Suprapubic skin (tissue), 4 donors: ENCODE measurements around the gene ZBTB7B. TPM values are rescaled to one million over a fixed set of nuclear protein-coding genes. Genes with fewer than 3 reads are reported as not detected.

Source experiments
- DNase-seq, 2 donors: peaks; one replicate each; pipeline ENCODE4 v3.0.0-alpha.2; 2019; ENCODE audit warnings: low spot score in 2 of 2
- H3K27ac ChIP-seq: fragments of 200-600 bp; sonication (generic); one replicate; pipeline ENCODE4 v1.5.1; 2019
- H3K27me3 ChIP-seq: fragments of 200-600 bp; sonication (generic); one replicate; pipeline ENCODE4 v1.5.1; 2019
- H3K36me3 ChIP-seq: fragments of 200-600 bp; sonication (generic); one replicate; pipeline ENCODE4 v1.5.1; 2019
- H3K4me1 ChIP-seq: fragments of 200-600 bp; sonication (generic); one replicate; pipeline ENCODE4 v1.5.1; 2019
- H3K4me3 ChIP-seq: fragments of 200-600 bp; sonication (generic); one replicate; pipeline ENCODE4 v1.5.1; 2019; ENCODE audit warnings: mild to moderate bottlenecking
- H3K9me3 ChIP-seq: fragments of 200-600 bp; sonication (generic); one replicate; pipeline ENCODE4 v1.5.1; 2019
- CTCF ChIP-seq, 2 donors: fragments of 200-600 bp in 1 of 2; fragments of 450-650 bp in 1 of 2; sonication (generic) in 1 of 2; IDR thresholded peaks; one replicate each; pipeline ENCODE4 v1.5.1; 2016 to 2019; ENCODE audit warnings: antibody characterized with exemption in 2 of 2, mild to moderate bottlenecking in 1 of 2, moderate library complexity in 1 of 2
- EP300 ChIP-seq: sonication (generic); formaldehyde crosslinking; IDR thresholded peaks from one replicate; pipeline ENCODE4 v1.6.1; 2017; ENCODE audit warnings: antibody characterized with exemption
- POLR2A ChIP-seq, 2 donors: fragments of 450-650 bp; IDR thresholded peaks; one replicate each; pipeline ENCODE4 v1.6.1; 2017; ENCODE audit warnings: antibody characterized with exemption in 2 of 2, mild to moderate bottlenecking in 2 of 2, moderate library complexity in 2 of 2
- POLR2AphosphoS5 ChIP-seq, 3 donors: sonication (generic); formaldehyde crosslinking; IDR thresholded peaks; one replicate each; pipeline ENCODE4 v1.6.1; 2017; ENCODE audit warnings: antibody characterized with exemption in 3 of 3
- WGBS: methylation state at CpG from one replicate; pipeline ENCODE4 v1.1.5; 2018; 5-methylcytosine and 5-hydroxymethylcytosine counted together
- total RNA-seq, 4 donors: library from RNA; depleted of rRNA; stranded (reverse); fragments of >200 nt; gene quantifications; one replicate each; pipeline ENCODE4 v1.1.0, GENCODE V29; 2016

The ZBTB7B gene
- total RNA-seq, 4 donors from 2014 or later, result 238 to 243 (median 239) TPM

DNA sequence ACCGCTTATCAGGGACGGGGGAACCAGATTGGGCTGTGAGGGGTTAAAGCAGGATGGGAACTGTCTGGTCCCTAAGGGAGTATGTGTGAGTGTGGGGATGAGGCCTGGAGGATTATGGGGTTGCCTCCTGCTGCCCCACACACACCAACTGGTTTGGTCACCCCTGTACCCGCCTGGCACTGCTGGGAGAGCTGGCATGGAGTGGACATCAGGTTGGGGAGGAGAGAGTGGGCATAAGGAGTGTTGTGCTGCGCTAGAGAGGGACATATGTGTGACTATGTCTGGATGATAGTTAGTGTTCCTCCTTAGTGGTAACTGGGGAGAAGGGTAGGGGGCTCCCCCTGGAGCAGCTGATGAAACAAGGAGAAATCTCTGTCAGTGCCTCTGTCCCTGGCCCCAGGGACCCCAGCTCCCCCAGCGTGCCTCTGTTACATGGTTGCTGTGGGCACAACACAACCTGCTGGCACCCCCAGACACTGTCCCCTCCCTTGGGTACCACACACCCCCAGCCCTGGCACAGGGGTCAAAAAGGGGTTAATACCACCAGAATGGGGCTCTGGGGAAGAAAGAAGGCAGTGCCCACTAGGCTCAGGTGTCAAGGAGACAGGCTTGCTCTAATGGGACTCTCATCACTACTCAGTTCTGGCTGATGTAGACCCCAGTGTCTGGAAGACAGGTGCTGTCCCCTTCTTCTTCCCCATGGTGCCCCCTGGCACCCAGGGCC lies 1.9 kb downstream of the ZBTB7B start:
- Histone ChIP-seq H3K27me3 (no peaks in the 10 kb centered on the region), H3K4me1 (peaks cover 66% of the 10 kb centered on the region), H3K9me3 (no peaks in the 10 kb centered on the region), H3K36me3 (no peaks in the 10 kb centered on the region), H3K27ac (peak overlapping the region; percentile 96), H3K4me3 (peak overlapping the region; percentile 97)
- TF ChIP-seq CTCF (IDR thresholded peaks at IDR 0.05) (no peak), POLR2AphosphoS5 (IDR thresholded peaks at IDR 0.05) (no peak), EP300 (no peak), POLR2A (IDR thresholded peaks at IDR 0.05) (no peak)
- no peak for DNase-seq
- 8% methylated on average over 5 of the region's 5 CpGs for WGBS

- 20% methylated on average over 12 of the region's 17 CpGs for WGBS
- no peak for DNase-seq
- H3K9me3 ChIP-seq, result no peaks in the 10 kb centered on the region
- peaks cover 64% of the 10 kb centered on the region for H3K4me1 ChIP-seq
- H3K27me3 ChIP-seq, result no peaks in the 10 kb centered on the region
- H3K4me3 ChIP-seq, result peak overlapping the region; percentile 97
- peak overlapping the region; percentile 96 for H3K27ac ChIP-seq
- H3K36me3 ChIP-seq, result no peaks in the 10 kb centered on the region
- TF ChIP-seq POLR2AphosphoS5 (IDR thresholded peaks at IDR 0.05), result no peak
- TF ChIP-seq POLR2A (IDR thresholded peaks at IDR 0.05), result no peak
Observed at GRCh38 chr1:155005076-155006011, 2.7 kb downstream of the ZBTB7B start.

- peaks cover 72% of the 10 kb centered on the region for H3K4me1 ChIP-seq
- no peaks in the 10 kb centered on the region for H3K27me3 ChIP-seq
- 41% methylated on average over 2 of the region's 2 CpGs for WGBS
- peak overlapping the region; percentile 97 for H3K4me3 ChIP-seq
- H3K36me3 ChIP-seq, result no peaks in the 10 kb centered on the region
- no peak for TF ChIP-seq POLR2A (IDR thresholded peaks at IDR 0.05)
- no peak for TF ChIP-seq CTCF (IDR thresholded peaks at IDR 0.05)
- TF ChIP-seq POLR2AphosphoS5 (IDR thresholded peaks at IDR 0.05), result no peak
- TF ChIP-seq EP300, result no peak
- peak overlapping the region; percentile 96 for H3K27ac ChIP-seq
- DNase-seq, result no peak
- no peaks in the 10 kb centered on the region for H3K9me3 ChIP-seq
Observed at GRCh38 chr1:155006601-155007101, 4.0 kb downstream of the ZBTB7B start.

GRCh38 chr1:155007251-155007828 lies 4.7 kb downstream of the ZBTB7B start:
- peak overlapping the region; percentile 97 for H3K4me3 ChIP-seq
- no peaks in the 10 kb centered on the region for H3K9me3 ChIP-seq
- WGBS, result 31% methylated on average over 6 of the region's 6 CpGs
- H3K27me3 ChIP-seq, result no peaks in the 10 kb centered on the region
- TF ChIP-seq POLR2A (IDR thresholded peaks at IDR 0.05) (no peak), POLR2AphosphoS5 (IDR thresholded peaks at IDR 0.05) (no peak), EP300 (no peak), CTCF (IDR thresholded peaks at IDR 0.05) (no peak)
- peak overlapping the region; percentile 96 for H3K27ac ChIP-seq
- H3K36me3 ChIP-seq, result no peaks in the 10 kb centered on the region
- DNase-seq, result no peak
- peaks cover 79% of the 10 kb centered on the region for H3K4me1 ChIP-seq

DNA sequence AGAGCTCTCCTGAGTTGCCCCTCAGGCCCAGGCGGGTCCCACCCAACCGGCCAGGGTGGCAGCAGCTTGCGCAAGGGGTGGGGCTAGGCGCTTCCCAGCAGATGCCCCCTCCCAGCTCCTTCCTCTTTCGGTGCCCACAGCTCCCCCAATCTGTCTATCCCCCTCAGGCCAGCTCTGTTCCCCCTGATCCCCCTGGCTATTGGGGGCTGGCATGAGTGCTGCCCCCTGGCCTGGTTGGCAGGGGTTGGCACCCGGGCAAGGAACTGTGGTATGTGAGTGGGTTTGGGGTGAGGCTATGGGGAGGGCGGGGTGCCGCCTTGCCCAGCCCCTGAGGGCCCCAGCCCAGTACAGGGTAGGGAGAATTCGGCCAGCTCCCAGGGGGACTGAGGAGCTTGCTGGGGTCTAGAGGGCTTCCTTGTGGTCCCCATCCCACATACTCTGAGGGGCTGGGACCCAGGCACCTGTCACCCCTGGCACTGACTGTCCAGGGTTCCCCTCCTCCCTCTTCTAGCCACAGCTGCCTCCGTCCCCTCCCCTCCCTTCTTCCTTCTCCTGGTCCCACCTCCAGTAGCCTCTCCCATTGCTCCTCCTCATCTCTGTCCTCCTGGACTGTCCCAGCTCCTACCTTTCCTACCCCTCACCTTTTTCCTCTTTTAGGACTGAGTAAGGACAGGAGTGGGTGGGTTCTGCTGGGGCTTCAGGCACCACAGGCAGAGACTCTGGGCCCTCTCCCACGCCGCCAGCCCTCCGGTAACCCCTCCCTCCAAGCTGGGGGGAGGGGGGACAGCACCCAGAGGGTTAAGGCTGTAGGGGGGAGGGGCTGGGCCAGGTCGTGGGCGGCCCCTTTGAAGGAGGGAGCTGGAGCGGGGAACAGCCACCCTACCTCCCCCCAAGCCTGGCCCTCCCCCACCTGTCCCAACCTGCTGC lies 5.7 kb downstream of the ZBTB7B start:
- Histone ChIP-seq H3K36me3 (no peaks in the 10 kb centered on the region), H3K9me3 (no peaks in the 10 kb centered on the region), H3K27me3 (no peaks in the 10 kb centered on the region), H3K4me3 (peak overlapping the region; percentile 97), H3K27ac (peak overlapping the region; percentile 96), H3K4me1 (peaks cover 89% of the 10 kb centered on the region)
- TF ChIP-seq POLR2A (IDR thresholded peaks at IDR 0.05) (no peak), POLR2AphosphoS5 (IDR thresholded peaks at IDR 0.05) (no peak), EP300 (no peak), CTCF (IDR thresholded peaks at IDR 0.05) (no peak)
- 36% methylated on average over 13 of the region's 16 CpGs for WGBS
- no peak for DNase-seq
